Pulmonary artery endothelial cell (primary cell): ENCODE results near the gene ESYT2. TPM values are rescaled to one million over a fixed set of nuclear protein-coding genes. Genes with fewer than 3 reads are reported as not detected.
"Not testable (repeated sequence)": the region's sequence is repeated elsewhere in the genome, so short reads cannot be mapped to it uniquely, and the experiment has no call there.

Source experiments
- DNase-seq: peaks from one replicate; pipeline ENCODE4 v3.0.0-alpha.2; 2011; ENCODE audit warnings: low read depth, low spot score
- total RNA-seq: library from RNA; depleted of rRNA; stranded (reverse); fragments of >200 nt; gene quantifications from 2 replicates; pipeline ENCODE4 v1.2.3, GENCODE V29; 2014

The ESYT2 gene
- total RNA-seq, 1 donor from 2014 or later = 61.3 TPM

- DNase-seq = no peak
These were observed 130.0 kb downstream of the ESYT2 start for GRCh38 chr7:158699341-158699740.

GRCh38 chr7:158698657-158699195 is 130.6 kb downstream of the ESYT2 start:
- no peak for DNase-seq

GRCh38 chr7:158697597-158697996 is 131.7 kb downstream of the ESYT2 start:
- not testable (repeated sequence) for DNase-seq

GRCh38 chr7:158695726-158696452 is 133.4 kb downstream of the ESYT2 start:
- DNase-seq = peak; percentile 69

- no peak for DNase-seq
These were observed 134.3 kb downstream of the ESYT2 start for GRCh38 chr7:158695056-158695455.

GRCh38 chr7:158694650-158695049 is 134.7 kb downstream of the ESYT2 start:
- no peak for DNase-seq

GRCh38 chr7:158689488-158689887 is 139.8 kb downstream of the ESYT2 start:
- DNase-seq = no peak

- DNase-seq = no peak
These were observed 141.9 kb downstream of the ESYT2 start for GRCh38 chr7:158687406-158687805.

GRCh38 chr7:158685693-158686092 is 143.6 kb downstream of the ESYT2 start:
- DNase-seq = no peak

- no peak for DNase-seq
These were observed 145.0 kb downstream of the ESYT2 start for GRCh38 chr7:158684329-158684728.

GRCh38 chr7:158683541-158683940 is 145.8 kb downstream of the ESYT2 start:
- no peak for DNase-seq

DNA sequence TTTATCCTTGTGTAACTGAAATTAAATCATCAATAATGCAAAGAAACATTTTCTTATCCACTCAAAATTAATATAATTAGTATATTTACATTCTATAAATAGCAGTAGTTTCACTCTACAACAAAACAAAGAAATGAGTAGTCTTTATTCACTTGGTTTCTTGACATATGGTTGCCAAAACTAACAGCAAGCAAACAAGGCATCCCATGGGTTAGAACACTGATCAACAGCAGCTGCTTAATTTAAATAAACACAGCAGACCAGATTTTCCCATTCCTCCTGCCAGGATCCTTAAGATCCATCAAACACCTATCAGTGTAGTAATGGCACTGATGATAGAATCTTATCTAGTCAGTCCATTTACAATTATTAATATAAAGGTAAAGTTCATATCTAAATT is 146.9 kb downstream of the ESYT2 start:
- DNase-seq = no peak

Other genes with a start within 250 kb of the ESYT2 start
- 0.53 and 0.88 TPM in 2 replicates for gene PTPRN2, start 241.7 kb downstream of the ESYT2 start, total RNA-seq
- gene NCAPG2, start 124.7 kb downstream of the ESYT2 start, total RNA-seq = 27.4 and 39.6 TPM in 2 replicates
- gene DYNC2I1, start 27.0 kb upstream of the ESYT2 start, total RNA-seq = 4.1 and 7.4 TPM in 2 replicates